Neutrophil (primary cell): Measurements from ENCODE around the gene TRPV6.

Source experiments
- H3K27ac ChIP-seq: fragments of 200-600 bp; sonication (generic); 2 replicates; pipeline ENCODE4 v1.5.1; 2016; ENCODE audit warnings: mild to moderate bottlenecking, moderate library complexity
- H3K27me3 ChIP-seq: fragments of 200-600 bp; sonication (generic); 2 replicates; pipeline ENCODE4 v1.6.0; 2016; ENCODE audit warnings: mild to moderate bottlenecking
- H3K36me3 ChIP-seq: fragments of 200-600 bp; sonication (generic); 2 replicates; pipeline ENCODE4 v1.5.1; 2017
- H3K4me1 ChIP-seq, 2 experiments: fragments of 200-600 bp in 1 of 2; sonication (generic) in 1 of 2; 1 replicate in 1 of 2; 2 replicates in 1 of 2; pipeline versions ENCODE4 v1.5.1 to v1.6.1; 2013 to 2016; ENCODE audit warnings: low read depth in 1 of 2, low read length in 1 of 2, mild to moderate bottlenecking in 1 of 2, moderate library complexity in 1 of 2; ENCODE audit not compliant: control insufficient read depth in 1 of 2, insufficient read depth in 1 of 2
- H3K4me3 ChIP-seq, 2 experiments: fragments of 200-600 bp in 1 of 2; sonication (generic) in 1 of 2; 1 replicate in 1 of 2; 2 replicates in 1 of 2; pipeline ENCODE4 v1.5.1; 2013 to 2016; ENCODE audit warnings: low read depth in 1 of 2, low read length in 1 of 2, mild to moderate bottlenecking in 1 of 2, moderate library complexity in 1 of 2
- H3K9me3 ChIP-seq: fragments of 200-600 bp; sonication (generic); 2 replicates; pipeline ENCODE4 v1.5.1; 2016
- TF ChIP-seq, protein P1 (sequence below): fragments of 200-600 bp; sonication (generic); IDR thresholded peaks from 2 replicates; pipeline ENCODE4 v1.5.1; 2016; ENCODE audit warnings: antibody characterized with exemption

The TRPV6 gene

DNA sequence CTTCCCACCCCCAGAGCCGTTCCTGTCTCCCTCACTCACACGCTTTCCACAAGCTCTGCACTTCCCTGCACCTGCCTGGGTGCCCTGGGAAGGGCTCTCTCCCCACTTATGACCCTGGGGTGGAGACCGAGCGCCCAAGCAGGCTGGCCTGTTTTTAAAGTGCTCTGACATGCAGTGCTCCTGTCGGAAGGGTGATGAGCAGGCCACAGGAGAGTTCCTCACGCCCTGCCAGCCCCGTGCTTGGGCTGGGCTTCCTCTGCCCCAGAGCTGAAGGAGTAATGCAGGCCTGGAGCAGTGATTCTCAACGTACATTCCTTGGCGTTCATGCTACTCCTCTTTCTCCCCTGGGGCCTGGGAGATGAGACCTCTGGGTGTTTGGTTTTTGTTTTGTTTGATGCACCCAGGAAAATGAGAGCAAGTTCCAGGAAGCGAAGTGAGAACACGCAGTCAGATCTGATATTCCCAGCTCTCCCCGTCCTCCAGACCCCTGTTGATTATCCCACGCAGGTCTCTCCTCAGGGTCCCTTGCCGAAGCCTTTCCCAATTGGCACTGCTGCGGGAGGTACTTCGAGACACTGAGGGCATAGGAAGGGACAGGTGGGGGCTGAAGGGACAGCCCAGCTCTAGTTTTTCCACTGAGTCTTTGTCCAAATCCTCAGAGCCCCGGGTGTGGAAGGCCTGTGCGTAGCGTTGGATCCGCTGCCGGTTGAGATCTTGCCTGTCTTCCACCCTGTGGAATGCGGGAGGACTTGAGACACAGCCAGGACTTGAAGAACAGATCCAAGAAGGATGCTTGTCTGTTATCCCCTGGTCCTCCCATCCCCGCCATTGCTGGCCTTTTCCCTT lies 14.1 kb downstream of the TRPV6 start:
- Histone ChIP-seq H3K9me3 (no peaks in the 10 kb centered on the region), H3K4me3 (no peak overlapping the region), H3K27me3 (no peaks in the 10 kb centered on the region), H3K27ac (no peak overlapping the region), H3K36me3 (peaks cover 25% of the 10 kb centered on the region), H3K4me1 (no peaks in the 10 kb centered on the region)
- TF ChIP-seq, protein P1, sequence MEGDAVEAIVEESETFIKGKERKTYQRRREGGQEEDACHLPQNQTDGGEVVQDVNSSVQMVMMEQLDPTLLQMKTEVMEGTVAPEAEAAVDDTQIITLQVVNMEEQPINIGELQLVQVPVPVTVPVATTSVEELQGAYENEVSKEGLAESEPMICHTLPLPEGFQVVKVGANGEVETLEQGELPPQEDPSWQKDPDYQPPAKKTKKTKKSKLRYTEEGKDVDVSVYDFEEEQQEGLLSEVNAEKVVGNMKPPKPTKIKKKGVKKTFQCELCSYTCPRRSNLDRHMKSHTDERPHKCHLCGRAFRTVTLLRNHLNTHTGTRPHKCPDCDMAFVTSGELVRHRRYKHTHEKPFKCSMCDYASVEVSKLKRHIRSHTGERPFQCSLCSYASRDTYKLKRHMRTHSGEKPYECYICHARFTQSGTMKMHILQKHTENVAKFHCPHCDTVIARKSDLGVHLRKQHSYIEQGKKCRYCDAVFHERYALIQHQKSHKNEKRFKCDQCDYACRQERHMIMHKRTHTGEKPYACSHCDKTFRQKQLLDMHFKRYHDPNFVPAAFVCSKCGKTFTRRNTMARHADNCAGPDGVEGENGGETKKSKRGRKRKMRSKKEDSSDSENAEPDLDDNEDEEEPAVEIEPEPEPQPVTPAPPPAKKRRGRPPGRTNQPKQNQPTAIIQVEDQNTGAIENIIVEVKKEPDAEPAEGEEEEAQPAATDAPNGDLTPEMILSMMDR, result no peak

DNA sequence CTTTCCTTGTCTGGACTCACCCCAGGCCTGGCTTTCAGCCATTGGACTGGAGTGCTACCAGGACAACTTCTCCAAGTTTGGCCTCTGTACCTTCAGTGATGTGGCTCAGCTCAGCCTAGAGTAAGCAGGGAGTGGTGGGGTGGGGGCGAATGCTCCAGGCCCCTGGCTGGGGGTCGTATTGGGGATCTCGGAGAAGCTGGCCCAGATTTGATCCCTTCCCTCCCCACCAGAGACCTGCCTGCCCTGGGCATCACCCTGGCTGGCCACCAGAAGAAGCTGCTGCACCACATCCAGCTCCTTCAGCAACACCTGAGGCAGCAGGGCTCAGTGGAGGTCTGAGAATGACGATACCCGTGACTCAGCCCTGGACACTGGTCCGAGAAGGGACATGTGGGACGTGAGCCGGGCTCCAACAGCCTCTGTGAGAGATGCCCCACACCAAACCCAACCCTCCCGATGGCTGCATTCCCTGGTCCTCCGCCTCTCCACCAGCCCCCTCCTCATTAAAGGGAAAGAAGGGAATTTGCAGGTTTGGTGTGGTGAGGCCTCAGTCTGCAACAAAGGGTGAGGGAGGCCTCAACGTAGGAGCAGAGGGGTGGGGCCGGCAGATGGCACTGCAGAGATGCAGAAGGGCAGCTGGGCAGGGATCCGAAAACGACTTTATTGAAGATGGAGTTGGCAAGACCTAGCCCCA lies 14.8 kb downstream of the TRPV6 start:
- TF ChIP-seq, protein P1, result no peak
- H3K27ac ChIP-seq, result no peak overlapping the region
- no peaks in the 10 kb centered on the region for H3K9me3 ChIP-seq

DNA sequence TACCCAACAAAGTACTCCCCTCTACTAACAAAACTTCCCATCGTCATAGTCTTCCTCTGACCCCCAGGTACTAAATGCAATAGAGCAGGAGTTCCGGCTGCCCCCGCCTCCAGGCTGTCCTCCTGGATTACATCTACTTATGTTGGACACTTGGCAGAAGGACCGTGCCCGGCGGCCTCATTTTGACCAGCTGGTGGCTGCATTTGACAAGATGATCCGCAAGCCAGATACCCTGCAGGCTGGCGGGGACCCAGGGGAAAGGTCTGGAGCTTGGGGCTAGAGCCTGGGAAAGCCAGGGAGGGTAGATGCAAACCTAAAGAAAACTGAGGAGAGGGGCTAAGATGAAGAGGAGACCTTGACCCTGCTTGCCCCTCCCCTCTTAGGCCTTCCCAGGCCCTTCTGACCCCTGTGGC lies 15.4 kb downstream of the TRPV6 start:
- no peaks in the 10 kb centered on the region for H3K9me3 ChIP-seq
- TF ChIP-seq, protein P1, result no peak

More for the DNA sequence above, 14.8 kb downstream of the TRPV6 start:
- Histone ChIP-seq H3K4me3 (no peak overlapping the region), H3K4me1 (peaks cover 0 to 2% of the 10 kb centered on the region in 2 experiments), H3K36me3 (peaks cover 25% of the 10 kb centered on the region), H3K27me3 (no peaks in the 10 kb centered on the region)

DNA sequence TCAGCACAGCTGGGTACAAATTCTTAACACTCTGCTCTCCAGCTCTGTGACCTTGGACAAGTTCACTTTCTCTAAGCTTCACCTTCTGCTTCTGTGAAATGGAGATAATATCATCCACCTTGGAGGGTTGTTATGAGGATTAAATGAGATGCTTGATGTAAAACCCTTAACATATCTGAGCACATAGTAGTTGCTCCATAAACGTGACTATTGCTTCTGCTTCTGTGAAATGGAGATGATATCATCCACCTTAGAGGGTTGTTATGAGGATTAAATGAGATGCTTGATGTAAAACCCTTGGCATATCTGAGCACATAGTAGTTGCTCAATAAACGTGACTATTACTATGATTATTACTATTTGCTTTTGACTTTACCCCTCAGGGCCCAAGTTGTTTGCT lies 16.1 kb downstream of the TRPV6 start:
- TF ChIP-seq, protein P1, result no peak
- no peak overlapping the region for H3K4me3 ChIP-seq
- H3K36me3 ChIP-seq, result peaks cover 27% of the 10 kb centered on the region
- H3K27me3 ChIP-seq, result no peaks in the 10 kb centered on the region
- no peak overlapping the region for H3K27ac ChIP-seq
- H3K4me1 ChIP-seq, result peaks cover 0 to 2% of the 10 kb centered on the region in 2 experiments
- no peaks in the 10 kb centered on the region for H3K9me3 ChIP-seq

More for the DNA sequence above, 15.4 kb downstream of the TRPV6 start:
- Histone ChIP-seq H3K27ac (no peak overlapping the region), H3K36me3 (peaks cover 25% of the 10 kb centered on the region), H3K4me1 (peaks cover 0 to 2% of the 10 kb centered on the region in 2 experiments), H3K4me3 (no peak overlapping the region), H3K27me3 (no peaks in the 10 kb centered on the region)

DNA sequence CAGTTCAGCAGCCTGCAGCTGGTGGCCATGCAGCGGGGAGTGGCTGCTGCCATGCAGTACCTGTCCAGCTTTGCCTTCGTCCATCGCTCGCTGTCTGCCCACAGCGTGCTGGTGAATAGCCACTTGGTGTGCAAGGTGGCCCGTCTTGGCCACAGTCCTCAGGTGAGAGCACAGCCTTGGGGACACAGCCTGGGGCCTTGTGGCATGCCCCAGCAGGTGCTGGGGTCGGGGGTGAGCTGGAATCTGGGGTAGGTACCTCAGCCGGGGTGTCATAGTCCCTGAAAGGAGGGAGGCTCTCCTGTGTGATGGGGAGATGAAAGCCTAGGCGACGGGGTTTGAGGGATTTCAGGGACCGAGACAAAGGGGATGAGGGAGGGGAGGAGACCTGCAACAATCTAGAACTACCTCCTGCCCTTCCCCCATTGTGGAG lies 16.5 kb downstream of the TRPV6 start:
- H3K36me3 ChIP-seq, result peaks cover 31% of the 10 kb centered on the region
- TF ChIP-seq, protein P1, result no peak
- peaks cover 0 to 2% of the 10 kb centered on the region in 2 experiments for H3K4me1 ChIP-seq
- H3K27ac ChIP-seq, result no peak overlapping the region
- H3K4me3 ChIP-seq, result no peak overlapping the region
- no peaks in the 10 kb centered on the region for H3K9me3 ChIP-seq
- no peaks in the 10 kb centered on the region for H3K27me3 ChIP-seq
